Parathyroid adenoma (tissue), 2 donors: ENCODE measurements around the gene C2CD3.

ENCODE experiments used
- H2AFZ ChIP-seq: fragments of 300-600 bp; sonication (generic); one replicate; pipeline ENCODE4 v1.7.0; 2017; ENCODE audit warnings: antibody characterized with exemption, mild to moderate bottlenecking
- H3K27ac ChIP-seq: fragments of 300-600 bp; sonication (generic); one replicate; pipeline ENCODE4 v1.7.0; 2017
- H3K27me3 ChIP-seq: fragments of 300-600 bp; sonication (generic); one replicate; pipeline ENCODE4 v1.7.0; 2017; ENCODE audit warnings: low read length; ENCODE audit not compliant: control insufficient read depth, insufficient read depth
- H3K36me3 ChIP-seq: fragments of 300-600 bp; sonication (generic); one replicate; pipeline ENCODE4 v1.7.0; 2017; ENCODE audit warnings: low read length; ENCODE audit not compliant: control insufficient read depth, insufficient read depth
- H3K4me1 ChIP-seq: fragments of 300-600 bp; sonication (generic); one replicate; pipeline ENCODE4 v1.7.0; 2017; ENCODE audit warnings: control low read depth
- H3K4me2 ChIP-seq: fragments of 300-600 bp; sonication (generic); one replicate; pipeline ENCODE4 v1.7.0; 2017; ENCODE audit warnings: low read length
- H3K4me3 ChIP-seq: fragments of 300-600 bp; sonication (generic); one replicate; pipeline ENCODE4 v1.7.0; 2017; ENCODE audit warnings: low read depth, low read length
- H3K79me2 ChIP-seq: fragments of 300-600 bp; sonication (generic); one replicate; pipeline ENCODE4 v1.7.0; 2017; ENCODE audit warnings: control low read depth
- H3K9ac ChIP-seq: fragments of 300-600 bp; sonication (generic); one replicate; pipeline ENCODE4 v1.7.0; 2017; ENCODE audit warnings: mild to moderate bottlenecking
- H3K9me3 ChIP-seq: fragments of 300-600 bp; sonication (generic); one replicate; pipeline ENCODE4 v1.7.0; 2017; ENCODE audit warnings: low read length; ENCODE audit not compliant: control insufficient read depth
- CTCF ChIP-seq: fragments of 300-600 bp; sonication (generic); IDR thresholded peaks from one replicate; pipeline ENCODE4 v1.7.0; 2017; ENCODE audit warnings: antibody characterized with exemption, mild to moderate bottlenecking
- donor health status: primary hyperparathyroidism.

C2CD3 gene

GRCh38 chr11:74169738-74170458 lies 904 bp downstream of the C2CD3 start:
- Histone ChIP-seq H3K36me3 (no peaks in the 10 kb centered on the region), H3K4me2 (peak overlapping the region; percentile 83), H3K27ac (peak overlapping the region; percentile 87), H3K4me1 (peaks cover 3% of the 10 kb centered on the region), H3K27me3 (no peaks in the 10 kb centered on the region), H2AFZ (peak overlapping the region; percentile 85), H3K4me3 (peak overlapping the region; percentile 88), H3K9me3 (no peaks in the 10 kb centered on the region), H3K79me2 (peaks cover 4% of the 10 kb centered on the region), H3K9ac (no peak overlapping the region)
- TF ChIP-seq CTCF: no peak

GRCh38 chr11:74168838-74169237 lies 2.0 kb downstream of the C2CD3 start:
- no peak overlapping the region for H3K4me3 ChIP-seq
- H2AFZ ChIP-seq: no peak overlapping the region
- H3K36me3 ChIP-seq: no peaks in the 10 kb centered on the region
- H3K27ac ChIP-seq: no peak overlapping the region
- peaks cover 2% of the 10 kb centered on the region for H3K79me2 ChIP-seq
- H3K4me2 ChIP-seq: no peak overlapping the region
- H3K9ac ChIP-seq: no peak overlapping the region
- no peaks in the 10 kb centered on the region for H3K27me3 ChIP-seq
- H3K9me3 ChIP-seq: no peaks in the 10 kb centered on the region
- no peak for TF ChIP-seq CTCF
- peaks cover 3% of the 10 kb centered on the region for H3K4me1 ChIP-seq

- H3K4me2 ChIP-seq: no peak overlapping the region
- no peaks in the 10 kb centered on the region for H3K4me1 ChIP-seq
- no peak overlapping the region for H3K9ac ChIP-seq
- H3K9me3 ChIP-seq: no peaks in the 10 kb centered on the region
- H3K27me3 ChIP-seq: no peaks in the 10 kb centered on the region
- no peaks in the 10 kb centered on the region for H3K36me3 ChIP-seq
- H2AFZ ChIP-seq: no peak overlapping the region
- TF ChIP-seq CTCF: no peak
- no peak overlapping the region for H3K27ac ChIP-seq
- H3K79me2 ChIP-seq: peaks cover 2% of the 10 kb centered on the region
- no peak overlapping the region for H3K4me3 ChIP-seq
Measured at GRCh38 chr11:74162681-74163467, 7.9 kb downstream of the C2CD3 start.

- Histone ChIP-seq H3K9me3 (no peaks in the 10 kb centered on the region), H3K27ac (no peak overlapping the region), H3K4me3 (no peak overlapping the region), H3K36me3 (no peaks in the 10 kb centered on the region), H3K4me2 (no peak overlapping the region), H3K4me1 (no peaks in the 10 kb centered on the region), H3K27me3 (no peaks in the 10 kb centered on the region), H2AFZ (no peak overlapping the region), H3K9ac (no peak overlapping the region), H3K79me2 (peaks cover 2% of the 10 kb centered on the region)
- TF ChIP-seq CTCF: no peak
Measured at GRCh38 chr11:74159642-74160041, 11.2 kb downstream of the C2CD3 start.
